GM21717 (cell line): ENCODE measurements around the gene ZNF471.

Experiments
- ATAC-seq: cut with Tn5 transposase; IDR thresholded peaks from one replicate; pipeline ENCODE4 v1.9.1; 2021; ENCODE audit warnings: mild to moderate bottlenecking, moderate library complexity; ENCODE audit not compliant: unreplicated experiment

The ZNF471 gene

GRCh38 chr19:56572589-56572988 lies 64.9 kb downstream of the ZNF471 start:
- no peak for ATAC-seq

- ATAC-seq: no peak
These were observed 66.3 kb downstream of the ZNF471 start for GRCh38 chr19:56573914-56574313.

- ATAC-seq: no peak
These were observed 70.3 kb downstream of the ZNF471 start for GRCh38 chr19:56577719-56578602.
